ENCODE measurements around the gene CNFN. TPM values are rescaled to one million over a fixed set of nuclear protein-coding genes. Genes with fewer than 3 reads are reported as not detected.

The CNFN gene
- total RNA-seq, 1 experiment from 2014 or later: 7.1 TPM

- Histone ChIP-seq H3K4me1 (ENCODE audit: insufficient read depth, low read length) (no peaks in the 10 kb centered on the region), H2BK5ac (ENCODE audit: insufficient read length, low read length) (no peak overlapping the region), H3K9me3 (ENCODE audit: control insufficient read depth, low read depth, low read length) (no peaks in the 10 kb centered on the region), H3K23me2 (ENCODE audit: insufficient read length, low read depth, low read length, poor library complexity, severe bottlenecking) (peaks cover 7% of the 10 kb centered on the region), H4K20me1 (ENCODE audit: control insufficient read depth, insufficient read depth, insufficient read length) (no peaks in the 10 kb centered on the region), H3K9ac (ENCODE audit: extremely low read depth, insufficient read length, low read length) (no peak overlapping the region), H3K27ac (ENCODE audit: insufficient read length, low read depth, low read length) (no peak overlapping the region), H2AK5ac (ENCODE audit: insufficient read length, low read length) (no peak overlapping the region), H3K23ac (ENCODE audit: insufficient read length, low read depth, low read length) (no peak overlapping the region), H2BK15ac (ENCODE audit: low read depth, low read length) (no peak overlapping the region), H4K5ac (ENCODE audit: insufficient read length, low read depth, low read length) (no peak overlapping the region), H4K91ac (ENCODE audit: insufficient read length, low read depth, low read length) (no peak overlapping the region), H3K4me2 (ENCODE audit: insufficient read depth, insufficient read length, low read length) (no peak overlapping the region), H3K27me3 (ENCODE audit: insufficient read depth, low read length) (peaks cover 17% of the 10 kb centered on the region; the same call in 1 of the 2 replicates), H3K79me2 (ENCODE audit: insufficient read depth, low read length) (no peaks in the 10 kb centered on the region), H3K56ac (ENCODE audit: insufficient read length, low read depth, low read length) (no peak overlapping the region), H2BK20ac (ENCODE audit: low read depth, low read length, poor library complexity, severe bottlenecking) (no peak overlapping the region), H2AFZ (ENCODE audit: low read length) (no peak overlapping the region), H3K4ac (ENCODE audit: low read depth, low read length) (no peak overlapping the region), H3K14ac (ENCODE audit: insufficient read depth, low read length) (no peak overlapping the region), H3T11ph (ENCODE audit: low read length) (no peak overlapping the region), H2BK120ac (ENCODE audit: low read depth, low read length, poor library complexity, severe bottlenecking) (no peak overlapping the region), H3K79me1 (ENCODE audit: insufficient read depth, low read depth, low read length, poor library complexity, severe bottlenecking) (no peaks in the 10 kb centered on the region), H4K8ac (replicated peaks; ENCODE audit: insufficient read length, low read depth, low read length) (no peak overlapping the region), H2BK12ac (ENCODE audit: insufficient read length, low read depth, low read length) (no peak overlapping the region), H3K18ac (ENCODE audit: insufficient read length, low read depth, low read length) (no peak overlapping the region)
- WGBS (ENCODE audit: extremely low coverage, insufficient read length, low lambda C conversion rate): no CpG with 5 or more reads among the region's 15 CpGs
- DNase-seq: no peak
- Mint-ChIP-seq H3K4me3 (peak overlapping the region in 1 of 2 experiments; percentile 90; a peak in 4 of 5 replicates), H3K27ac (no peak overlapping the region), H3K27me3 (ENCODE audit: low read depth) (peaks cover 92% of the 10 kb centered on the region), H3K4me1 (peaks cover 24 to 50% of the 10 kb centered on the region in 2 experiments), H3K36me3 (ENCODE audit: insufficient read depth in 1 of 3, low read depth in 3 of 3) (peaks cover 0 to 4% (median 3%) of the 10 kb centered on the region in 3 experiments; a peak in 3 of 7 replicates), H3K9me3 (peaks cover 0 to 3% of the 10 kb centered on the region in 2 experiments; a peak in 3 of 5 replicates)
- TF ChIP-seq CTCF (conservative IDR thresholded peaks at IDR 0.05): no peak
These were observed 34.2 kb upstream of the CNFN start for GRCh38 chr19:42424345-42424707.

Data from H9 (cell line).